ENCODE results near the gene SSH3.

DNA sequence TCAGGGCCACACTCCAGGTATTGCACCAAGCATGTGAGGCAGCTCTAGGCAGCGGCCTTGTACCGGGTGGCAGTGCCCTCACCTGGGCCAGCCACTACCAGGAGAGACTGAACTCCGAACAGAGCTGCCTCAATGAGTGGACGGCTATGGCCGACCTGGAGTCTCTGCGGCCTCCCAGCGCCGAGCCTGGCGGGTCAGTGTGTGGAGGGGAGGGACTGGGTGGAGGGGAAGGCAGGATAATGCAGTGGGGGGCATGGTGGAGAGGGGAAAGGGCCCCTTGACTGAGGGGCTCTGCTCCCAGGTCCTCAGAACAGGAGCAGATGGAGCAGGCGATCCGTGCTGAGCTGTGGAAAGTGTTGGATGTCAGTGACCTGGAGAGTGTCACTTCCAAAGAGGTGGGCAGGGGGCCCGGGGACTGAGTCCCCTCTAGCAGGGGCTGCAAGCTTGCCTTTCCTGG is 4.2 kb downstream of the SSH3 start:
- TF ChIP-seq, protein P1, sequence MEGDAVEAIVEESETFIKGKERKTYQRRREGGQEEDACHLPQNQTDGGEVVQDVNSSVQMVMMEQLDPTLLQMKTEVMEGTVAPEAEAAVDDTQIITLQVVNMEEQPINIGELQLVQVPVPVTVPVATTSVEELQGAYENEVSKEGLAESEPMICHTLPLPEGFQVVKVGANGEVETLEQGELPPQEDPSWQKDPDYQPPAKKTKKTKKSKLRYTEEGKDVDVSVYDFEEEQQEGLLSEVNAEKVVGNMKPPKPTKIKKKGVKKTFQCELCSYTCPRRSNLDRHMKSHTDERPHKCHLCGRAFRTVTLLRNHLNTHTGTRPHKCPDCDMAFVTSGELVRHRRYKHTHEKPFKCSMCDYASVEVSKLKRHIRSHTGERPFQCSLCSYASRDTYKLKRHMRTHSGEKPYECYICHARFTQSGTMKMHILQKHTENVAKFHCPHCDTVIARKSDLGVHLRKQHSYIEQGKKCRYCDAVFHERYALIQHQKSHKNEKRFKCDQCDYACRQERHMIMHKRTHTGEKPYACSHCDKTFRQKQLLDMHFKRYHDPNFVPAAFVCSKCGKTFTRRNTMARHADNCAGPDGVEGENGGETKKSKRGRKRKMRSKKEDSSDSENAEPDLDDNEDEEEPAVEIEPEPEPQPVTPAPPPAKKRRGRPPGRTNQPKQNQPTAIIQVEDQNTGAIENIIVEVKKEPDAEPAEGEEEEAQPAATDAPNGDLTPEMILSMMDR (IDR thresholded peaks at IDR 0.05), result no peak
- TF ChIP-seq POLR2A (IDR thresholded peaks at IDR 0.05), result no peak

Data from prostate gland (tissue), 2 donors.